HG02610 (cell line): ENCODE results near the gene TMEM97.

Experiments used
- ATAC-seq: cut with Tn5 transposase; IDR thresholded peaks from one replicate; pipeline ENCODE4 v1.9.1; 2021; ENCODE audit warnings: mild to moderate bottlenecking, moderate library complexity; ENCODE audit not compliant: unreplicated experiment

TMEM97 gene

DNA sequence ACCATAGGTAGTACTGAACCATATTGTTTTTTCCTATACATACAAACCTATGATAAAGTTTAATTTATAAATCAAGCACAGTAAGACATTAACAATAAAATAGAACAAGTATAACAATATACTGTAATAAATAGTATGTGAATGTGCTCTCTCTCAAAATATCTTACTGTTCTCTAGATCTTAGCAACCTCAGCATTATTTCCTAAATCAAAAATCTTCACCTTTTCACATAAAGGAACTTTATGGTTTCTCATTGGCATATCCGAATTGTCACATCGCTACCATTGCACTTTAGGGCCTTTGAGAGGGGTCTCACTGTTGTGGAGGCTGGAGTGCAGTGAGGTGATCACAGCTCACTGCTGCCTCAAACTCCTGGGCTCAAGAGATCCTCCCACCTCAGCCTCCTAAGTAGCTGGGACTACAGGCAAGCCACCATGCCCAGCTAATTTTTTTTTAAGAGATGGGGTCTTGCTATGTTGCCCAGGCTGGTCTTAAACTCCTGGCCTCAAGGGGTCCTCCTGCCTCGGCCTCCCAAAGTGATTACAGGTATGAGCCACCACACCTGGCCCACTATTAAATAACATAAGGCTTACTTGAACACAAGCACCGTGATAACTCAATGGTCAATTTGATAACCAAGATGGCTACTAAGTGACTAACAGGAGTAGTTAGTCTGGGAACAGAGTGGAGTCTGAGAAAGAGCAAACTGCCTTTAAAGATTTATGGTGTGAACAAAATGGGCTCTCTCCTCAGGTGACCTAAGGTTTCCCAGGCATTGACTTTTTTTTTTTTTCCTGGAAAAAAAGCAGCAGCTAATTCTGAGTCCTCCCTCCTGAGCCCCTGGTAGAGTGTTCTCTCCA lies 2.9 kb upstream of the TMEM97 start:
- ATAC-seq, result no peak

GRCh38 chr17:28317099-28317965 lies 1.7 kb upstream of the TMEM97 start:
- ATAC-seq, result no peak

DNA sequence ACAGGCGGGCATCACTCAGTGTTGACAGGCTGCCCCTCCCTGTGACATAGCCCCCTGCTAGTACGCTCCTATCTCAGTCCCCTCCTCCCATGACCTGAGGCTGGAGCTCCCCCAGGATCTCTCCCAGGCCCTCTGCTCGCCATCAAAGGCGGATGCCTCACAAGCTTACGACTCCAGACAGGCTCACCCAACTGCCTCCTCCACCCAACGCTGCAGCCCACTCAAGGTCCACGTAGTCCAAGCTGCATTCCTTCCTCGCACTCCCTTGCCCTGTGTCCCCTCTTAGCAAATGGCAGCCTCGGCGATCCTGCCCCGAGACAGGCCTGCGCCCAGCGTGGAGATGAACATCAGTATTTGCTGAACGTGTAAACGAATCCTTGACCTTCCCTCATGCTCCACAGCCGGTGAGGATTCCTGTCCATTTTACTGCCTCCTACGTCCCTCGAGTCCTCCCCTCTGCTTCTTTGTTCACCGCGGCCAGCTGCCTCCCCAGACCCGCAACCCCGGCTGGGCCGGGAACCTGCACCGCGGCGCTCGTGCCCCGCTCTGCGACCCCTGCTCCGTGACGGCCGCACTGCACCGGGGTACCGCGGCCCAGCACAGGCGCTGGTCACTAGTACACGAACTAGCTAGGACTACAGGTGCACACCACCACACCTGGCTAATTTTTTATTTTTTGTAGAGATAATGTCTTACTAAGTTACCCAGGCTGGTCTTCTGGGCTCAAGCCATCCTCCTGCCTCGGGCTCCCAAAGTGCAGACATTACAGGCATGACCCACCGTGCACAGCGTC lies 838 bp upstream of the TMEM97 start:
- ATAC-seq, result peak; percentile 5

- no peak for ATAC-seq
Measured at GRCh38 chr17:28319598-28319935, 567 bp downstream of the TMEM97 start.

GRCh38 chr17:28320215-28321061 lies 1.4 kb downstream of the TMEM97 start:
- ATAC-seq, result no peak

GRCh38 chr17:28324267-28324745 lies 5.3 kb downstream of the TMEM97 start:
- ATAC-seq, result no peak

- no peak for ATAC-seq
Measured at GRCh38 chr17:28324781-28325180, 5.8 kb downstream of the TMEM97 start.

- no peak for ATAC-seq
Measured at GRCh38 chr17:28325211-28325610, 6.2 kb downstream of the TMEM97 start.

DNA sequence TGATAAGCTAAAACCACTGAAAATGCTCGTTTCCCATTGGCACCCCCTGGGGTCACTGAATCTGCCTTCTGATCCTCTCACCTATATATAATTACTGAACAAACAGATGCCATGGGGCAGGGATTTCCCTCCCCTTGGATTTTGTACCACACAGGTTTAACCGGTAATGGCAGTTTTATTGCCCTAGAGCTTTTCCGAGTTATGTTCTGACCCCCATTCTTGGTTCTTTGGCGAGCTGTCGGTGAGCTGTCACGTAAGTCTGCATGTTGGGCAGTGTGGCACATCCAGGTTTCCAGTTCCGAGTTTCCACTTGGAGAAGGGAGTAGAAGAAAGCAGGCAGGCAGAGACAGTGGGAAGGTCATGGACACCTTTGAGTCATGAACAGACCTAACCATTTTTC lies 7.1 kb downstream of the TMEM97 start:
- no peak for ATAC-seq

DNA sequence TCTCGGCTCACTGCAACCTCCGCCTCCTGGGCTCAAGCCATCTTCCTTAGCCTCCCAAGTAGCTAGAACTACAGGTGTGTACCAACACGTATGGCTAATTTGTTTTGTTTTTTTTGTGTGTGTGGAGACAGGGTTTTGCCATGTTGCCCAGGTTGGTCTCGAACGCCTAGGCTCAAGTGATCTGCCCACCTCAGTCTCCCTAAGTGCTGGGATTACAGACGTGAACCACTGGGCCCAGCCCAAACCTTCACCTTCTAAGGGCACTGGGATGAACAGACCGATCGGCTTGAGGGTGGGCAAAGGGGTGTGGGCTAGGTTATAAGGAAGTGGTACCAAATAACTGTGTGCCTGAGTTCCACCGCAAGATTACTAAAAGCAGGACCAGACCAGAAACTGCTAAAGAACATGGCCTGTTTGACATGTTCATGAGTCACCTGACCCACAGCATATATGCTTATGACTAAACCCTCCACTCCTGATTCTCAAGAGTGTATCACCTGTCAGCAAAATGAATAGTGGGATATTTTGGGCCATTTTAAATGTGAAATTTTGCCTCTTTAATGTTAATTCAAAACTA lies 8.1 kb downstream of the TMEM97 start:
- peak; percentile 79 for ATAC-seq

- ATAC-seq, result no peak
Measured at GRCh38 chr17:28327709-28328108, 8.7 kb downstream of the TMEM97 start.

DNA sequence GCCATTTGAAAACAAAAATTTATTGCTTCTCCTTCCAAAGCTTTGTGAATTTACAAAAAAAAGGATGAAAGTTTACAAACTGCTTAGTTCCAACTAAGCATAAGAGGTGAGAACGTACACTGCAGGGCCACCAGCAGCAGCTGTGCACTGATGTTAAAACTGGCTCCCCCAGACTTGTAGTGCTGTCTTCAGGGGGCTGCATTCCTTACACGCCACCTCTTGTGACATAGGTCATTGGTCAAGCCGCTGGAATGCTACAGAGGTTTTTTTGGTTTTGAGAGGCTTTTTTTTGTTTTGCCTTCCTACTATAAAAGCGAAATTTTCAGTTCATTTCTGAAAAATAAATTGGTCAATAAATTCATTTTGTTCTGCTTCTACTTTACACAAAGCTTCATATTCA lies 9.3 kb downstream of the TMEM97 start:
- ATAC-seq, result no peak

GRCh38 chr17:28330671-28331070 lies 11.7 kb downstream of the TMEM97 start:
- no peak for ATAC-seq

DNA sequence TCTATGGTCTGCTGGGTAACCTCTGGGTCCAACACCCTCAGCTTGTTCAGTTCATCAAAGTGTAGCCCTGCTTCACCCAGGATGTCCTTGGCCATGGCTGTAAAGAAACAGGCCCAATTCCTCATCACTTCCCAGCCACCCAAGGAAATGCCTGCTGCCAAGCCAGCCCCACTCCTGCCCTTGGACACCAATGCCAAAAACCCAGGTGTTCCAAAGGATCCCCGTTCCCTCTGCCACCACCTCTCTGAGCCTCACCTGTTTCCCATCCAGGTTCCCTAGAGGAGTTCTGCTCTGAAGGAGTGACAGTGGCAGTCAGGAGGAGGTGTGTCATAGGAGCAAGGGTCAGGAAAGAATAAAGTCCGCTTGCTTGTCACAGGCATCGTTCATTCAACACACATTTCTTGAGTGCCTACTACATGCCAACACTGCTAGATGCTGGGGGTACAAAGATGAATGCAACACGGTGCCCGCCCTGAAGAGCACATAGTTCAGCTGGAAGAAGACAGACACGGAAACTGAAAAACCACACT lies 13.0 kb downstream of the TMEM97 start:
- no peak for ATAC-seq

DNA sequence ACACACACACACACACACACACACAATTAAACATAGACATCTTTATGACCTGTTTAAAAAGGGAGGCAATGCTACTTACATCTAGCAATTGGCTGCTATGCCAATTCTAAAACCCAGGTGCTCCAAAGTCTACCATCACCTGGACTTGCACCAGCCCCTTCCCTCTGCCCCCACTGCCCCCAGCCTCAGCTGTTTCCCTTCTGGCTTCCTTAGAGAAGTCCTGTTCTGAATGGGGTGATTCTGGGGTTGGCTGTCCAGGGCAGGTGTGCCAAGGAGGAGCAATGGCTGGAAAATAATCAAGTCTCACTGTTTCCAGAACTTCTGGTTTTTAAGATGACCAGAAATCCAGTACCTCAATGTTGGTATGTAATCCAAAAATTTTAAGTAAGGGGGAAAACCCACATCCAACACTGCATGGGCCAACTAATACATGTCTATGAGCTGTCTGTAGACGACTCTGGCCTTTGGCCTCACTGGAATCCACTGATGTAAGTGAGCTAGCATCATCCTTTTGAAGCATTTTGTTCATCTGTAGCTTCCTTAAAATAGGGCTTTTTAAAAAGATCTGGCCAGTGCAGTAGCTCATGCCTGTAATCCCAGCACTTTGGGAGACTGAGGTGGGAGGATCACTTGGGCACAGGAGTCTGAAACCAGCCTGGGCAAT lies 14.2 kb downstream of the TMEM97 start:
- no peak for ATAC-seq

DNA sequence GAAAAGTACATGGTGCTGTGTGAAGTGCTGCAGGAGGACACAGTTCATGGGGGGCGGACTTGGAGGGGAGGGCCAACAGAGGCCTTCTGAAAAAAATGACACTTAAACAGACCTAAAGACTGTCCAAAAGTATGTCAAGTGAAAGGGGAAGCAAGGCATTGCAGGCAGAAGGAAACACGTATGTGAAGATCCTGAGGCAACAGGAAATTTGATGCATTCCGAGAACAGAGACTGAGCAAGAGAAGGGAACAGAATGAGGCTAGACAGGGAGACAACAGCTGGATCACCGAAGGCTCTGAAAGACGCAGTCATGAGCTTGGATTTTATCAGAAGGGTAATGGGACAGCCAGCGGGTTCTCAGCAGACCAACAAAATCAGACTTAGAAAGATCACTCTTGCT lies 15.2 kb downstream of the TMEM97 start:
- ATAC-seq, result no peak

- no peak for ATAC-seq
Measured at GRCh38 chr17:28334666-28335200, 15.7 kb downstream of the TMEM97 start.

GRCh38 chr17:28335201-28335958 lies 16.4 kb downstream of the TMEM97 start, which contains the start of the genes IFT20 and TNFAIP1:
TSS of gene IFT20 (minus strand) at chr17:28335472. CDS start at chr17:28331985, 3,487 bp downstream.
TSS of gene TNFAIP1 (plus strand) at chr17:28335761. CDS start at chr17:28339522, 3,761 bp downstream.
- peak; percentile 95 for ATAC-seq
